CD14-positive monocyte (primary cell): Measurements from ENCODE around the gene TUBB. TPM values are rescaled to one million over a fixed set of nuclear protein-coding genes. Genes with fewer than 3 reads are reported as not detected.

ENCODE experiments used
- DNase-seq, 3 donors: peaks; one replicate each; pipeline ENCODE4 v3.0.0-alpha.2; 2011 to 2022
- H2AFZ ChIP-seq: 2 replicates; pipeline ENCODE4 v1.6.0; 2012; ENCODE audit warnings: mild to moderate bottlenecking, low read depth, low read length, inconsistent platforms; ENCODE audit not compliant: insufficient read depth, poor library complexity, severe bottlenecking
- H3K27ac ChIP-seq, 2 donors: 1 replicate in 1 of 2; 2 replicates in 1 of 2; pipeline ENCODE4 v1.5.1; 2012 to 2013; ENCODE audit warnings: low read length in 2 of 2, control low read depth in 1 of 2, inconsistent platforms in 1 of 2, low read depth in 1 of 2, mild to moderate bottlenecking in 1 of 2
- H3K27me3 ChIP-seq, 2 donors: one replicate each; pipeline versions ENCODE4 v1.6.0 to v1.6.1; 2011 to 2013; ENCODE audit warnings: low read length in 2 of 2; ENCODE audit not compliant: control insufficient read depth in 2 of 2, insufficient read depth in 2 of 2
- H3K36me3 ChIP-seq, 2 donors: replicated peaks in 1 of 2; 1 replicate in 1 of 2; 2 replicates in 1 of 2; pipeline versions ENCODE4 v1.5.1 to v1.6.1; 2012 to 2013; ENCODE audit warnings: low read length in 2 of 2, control low read depth in 1 of 2, inconsistent platforms in 1 of 2, mild to moderate bottlenecking in 1 of 2; ENCODE audit not compliant: insufficient read depth in 2 of 2, control insufficient read depth in 1 of 2
- H3K4me1 ChIP-seq, 2 donors: 1 replicate in 1 of 2; 2 replicates in 1 of 2; pipeline versions ENCODE4 v1.5.1 to v1.6.1; 2012 to 2013; ENCODE audit warnings: low read length in 2 of 2, control low read depth in 1 of 2, inconsistent platforms in 1 of 2, mild to moderate bottlenecking in 1 of 2, moderate library complexity in 1 of 2; ENCODE audit not compliant: insufficient read depth in 2 of 2, control insufficient read depth in 1 of 2
- H3K4me2 ChIP-seq: replicated peaks from 2 replicates; pipeline ENCODE3; 2012; ENCODE audit warnings: low read length, moderate library complexity, mild to moderate bottlenecking; ENCODE audit not compliant: poor library complexity, severe bottlenecking; ENCODE audit errors: extremely low read depth
- H3K4me3 ChIP-seq, 3 experiments: fragments of 200-600 bp in 1 of 3; sonication (generic) in 1 of 3; replicated peaks in 1 of 3; 1 replicate in 2 of 3; 2 replicates in 1 of 3; pipeline ENCODE4 v1.5.1; 2011 to 2013; ENCODE audit warnings: low read length in 3 of 3, mild to moderate bottlenecking in 3 of 3, control low read depth in 2 of 3, low read depth in 2 of 3, inconsistent platforms in 1 of 3, moderate library complexity in 1 of 3
- H3K79me2 ChIP-seq: 2 replicates; pipeline ENCODE4 v1.6.0; 2012; ENCODE audit warnings: mild to moderate bottlenecking, control low read depth, inconsistent platforms, low read length, moderate library complexity; ENCODE audit not compliant: insufficient read depth
- H3K9ac ChIP-seq: 2 replicates; pipeline ENCODE4 v1.6.0; 2017; ENCODE audit warnings: low read length, mild to moderate bottlenecking; ENCODE audit not compliant: insufficient read depth, poor library complexity, severe bottlenecking
- H3K9me3 ChIP-seq, 2 donors: replicated peaks in 1 of 2; 1 replicate in 1 of 2; 2 replicates in 1 of 2; pipeline versions ENCODE4 v1.5.1 to v1.6.1; 2012 to 2013; ENCODE audit warnings: low read length in 2 of 2, control low read depth in 1 of 2; ENCODE audit not compliant: control insufficient read depth in 1 of 2, insufficient read depth in 1 of 2
- H4K20me1 ChIP-seq: 2 replicates; pipeline ENCODE4 v1.6.0; 2012; ENCODE audit warnings: mild to moderate bottlenecking, low read length, control low read depth, moderate library complexity; ENCODE audit not compliant: insufficient read depth
- H3K27ac Mint-ChIP-seq, 7 donors: one replicate each; pipeline ENCODE4 v1.8.0; 2020; ENCODE audit warnings: mild to moderate bottlenecking in 7 of 7, mixed read lengths in 7 of 7, moderate library complexity in 6 of 7, inconsistent platforms in 2 of 7
- H3K27me3 Mint-ChIP-seq, 3 donors: one replicate each; pipeline ENCODE4 v1.8.0; 2021 to 2022; ENCODE audit warnings: low read depth in 3 of 3, mild to moderate bottlenecking in 3 of 3, mixed read lengths in 3 of 3, moderate library complexity in 3 of 3, inconsistent platforms in 1 of 3
- H3K36me3 Mint-ChIP-seq, 2 donors: one replicate each; pipeline ENCODE4 v1.8.0; 2020; ENCODE audit warnings: mixed read lengths in 2 of 2, inconsistent platforms in 1 of 2, mild to moderate bottlenecking in 1 of 2
- H3K4me1 Mint-ChIP-seq: one replicate; pipeline ENCODE4 v1.8.0; 2020; ENCODE audit warnings: mild to moderate bottlenecking, mixed read lengths
- H3K4me3 Mint-ChIP-seq, 2 donors: one replicate each; pipeline ENCODE4 v1.8.0; 2020; ENCODE audit warnings: mild to moderate bottlenecking in 2 of 2, mixed read lengths in 2 of 2, moderate library complexity in 1 of 2
- H3K9me3 Mint-ChIP-seq, 7 donors: one replicate each; pipeline ENCODE4 v1.8.0; 2020 to 2022; ENCODE audit warnings: mixed read lengths in 7 of 7, mild to moderate bottlenecking in 6 of 7, moderate library complexity in 6 of 7, inconsistent platforms in 2 of 7
- WGBS: methylation state at CpG from one replicate; pipeline ENCODE4 v1.1.5; 2013; ENCODE audit warnings: missing lambda C conversion rate; ENCODE audit not compliant: insufficient coverage; 5-methylcytosine and 5-hydroxymethylcytosine counted together
- intact Hi-C, 2 donors: fragments of 100-400 bp; cut with micrococcal nuclease; formaldehyde crosslinking; loops; one replicate each; pipeline versions ENCODE4 v1.15.0 to v1.15.1; 2023
- polyA plus RNA-seq, 3 donors: library from polyadenylated mRNA; depleted of rRNA in 1 of 3; unstranded in 2 of 3; stranded (reverse) in 1 of 3; fragments of 300-500 nt in 2 of 3; fragments of >200 nt in 1 of 3; fragmentation: Illumina TruSeq in 2 of 3; gene quantifications; 1 replicate in 2 of 3; 2 replicates in 1 of 3; pipeline ENCODE4 v1.2.3, GENCODE V29; 2012 to 2021
- TF ChIP-seq, protein P1 (sequence below): fragments of 200-600 bp; IDR thresholded peaks from one replicate; pipeline ENCODE4 v1.8.0; 2022; ENCODE audit warnings: antibody characterized with exemption, mild to moderate bottlenecking

Gene TUBB
- polyA plus RNA-seq, 3 donors = 48.4 to 130 (median 57.0) TPM

DNA sequence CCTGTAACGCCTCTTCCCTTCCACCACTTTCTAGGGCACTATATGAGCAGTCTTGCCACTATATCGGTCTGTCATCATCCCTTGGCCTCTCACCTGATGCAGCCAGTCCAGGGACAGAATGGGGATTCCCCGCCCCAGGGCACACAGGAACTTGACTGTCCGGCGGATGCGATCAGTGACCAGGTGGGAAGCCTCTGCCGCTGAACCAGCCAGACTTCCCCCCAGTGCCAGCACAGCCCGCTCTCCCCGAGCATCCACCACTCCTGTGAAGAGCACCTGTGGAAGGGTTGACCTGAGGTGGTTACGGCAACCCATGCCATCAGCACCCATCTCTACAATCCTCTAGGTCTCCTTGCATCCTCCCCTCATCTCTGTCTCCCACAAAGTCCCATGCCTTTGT is 17.1 kb upstream of the TUBB start:
- Histone ChIP-seq H3K79me2 (no peaks in the 10 kb centered on the region), H3K4me1 (peaks cover 22 to 23% of the 10 kb centered on the region in 2 donors), H2AFZ (no peak overlapping the region), H4K20me1 (no peaks in the 10 kb centered on the region), H3K36me3 (peaks cover 0 to 33% of the 10 kb centered on the region in 2 donors), H3K9me3 (no peaks in the 10 kb centered on the region), H3K27ac (no peak overlapping the region), H3K27me3 (no peaks in the 10 kb centered on the region), H3K4me2 (no peak overlapping the region), H3K4me3 (no peak overlapping the region), H3K9ac (no peak overlapping the region)
- 97% methylated on average over 6 of the region's 10 CpGs for WGBS
- H3K4me1 Mint-ChIP-seq = peaks cover 25% of the 10 kb centered on the region
- intact Hi-C loops = no loop called here
- H3K9me3 Mint-ChIP-seq = no peaks in the 10 kb centered on the region
- DNase-seq = no peak
- peaks cover 0 to 5% (median 1%) of the 10 kb centered on the region in 3 donors for H3K27me3 Mint-ChIP-seq
- H3K36me3 Mint-ChIP-seq = peaks cover 40 to 46% of the 10 kb centered on the region in 2 donors
- H3K27ac Mint-ChIP-seq = no peak overlapping the region
- H3K4me3 Mint-ChIP-seq = no peak overlapping the region
- TF ChIP-seq, protein P1, sequence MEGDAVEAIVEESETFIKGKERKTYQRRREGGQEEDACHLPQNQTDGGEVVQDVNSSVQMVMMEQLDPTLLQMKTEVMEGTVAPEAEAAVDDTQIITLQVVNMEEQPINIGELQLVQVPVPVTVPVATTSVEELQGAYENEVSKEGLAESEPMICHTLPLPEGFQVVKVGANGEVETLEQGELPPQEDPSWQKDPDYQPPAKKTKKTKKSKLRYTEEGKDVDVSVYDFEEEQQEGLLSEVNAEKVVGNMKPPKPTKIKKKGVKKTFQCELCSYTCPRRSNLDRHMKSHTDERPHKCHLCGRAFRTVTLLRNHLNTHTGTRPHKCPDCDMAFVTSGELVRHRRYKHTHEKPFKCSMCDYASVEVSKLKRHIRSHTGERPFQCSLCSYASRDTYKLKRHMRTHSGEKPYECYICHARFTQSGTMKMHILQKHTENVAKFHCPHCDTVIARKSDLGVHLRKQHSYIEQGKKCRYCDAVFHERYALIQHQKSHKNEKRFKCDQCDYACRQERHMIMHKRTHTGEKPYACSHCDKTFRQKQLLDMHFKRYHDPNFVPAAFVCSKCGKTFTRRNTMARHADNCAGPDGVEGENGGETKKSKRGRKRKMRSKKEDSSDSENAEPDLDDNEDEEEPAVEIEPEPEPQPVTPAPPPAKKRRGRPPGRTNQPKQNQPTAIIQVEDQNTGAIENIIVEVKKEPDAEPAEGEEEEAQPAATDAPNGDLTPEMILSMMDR = no peak

DNA sequence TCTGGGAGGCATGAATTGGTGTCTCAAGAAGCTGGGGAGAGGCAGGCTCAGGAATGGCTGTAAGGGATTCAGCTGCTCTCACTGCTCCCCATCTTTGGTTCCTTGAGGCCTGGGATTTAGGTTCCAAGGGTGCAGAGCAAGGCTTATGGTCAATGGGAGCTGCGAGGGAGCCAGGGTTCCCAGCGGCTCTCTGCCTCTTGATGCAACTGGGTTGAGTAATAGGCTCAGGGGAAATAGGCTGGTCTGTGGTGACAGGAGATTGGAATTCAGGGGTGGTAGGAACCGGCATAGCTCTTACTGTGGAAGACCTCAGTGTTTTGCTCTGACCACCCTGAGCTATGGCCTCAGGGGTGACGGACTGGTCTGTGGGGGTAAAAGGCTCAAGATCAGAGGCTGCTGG is 16.3 kb upstream of the TUBB start:
- no peaks in the 10 kb centered on the region for H3K9me3 ChIP-seq
- H3K9ac ChIP-seq = no peak overlapping the region
- Mint-ChIP-seq H3K4me1 (peaks cover 25% of the 10 kb centered on the region), H3K27me3 (peaks cover 0 to 5% (median 1%) of the 10 kb centered on the region in 3 donors), H3K4me3 (peak overlapping the region in 1 of 2 donors; percentile 52), H3K9me3 (no peaks in the 10 kb centered on the region), H3K36me3 (peaks cover 47 to 52% of the 10 kb centered on the region in 2 donors), H3K27ac (peak overlapping the region in 5 of 7 donors; percentile 2 to 42 (median 26))
- TF ChIP-seq, protein P1 = no peak
- H2AFZ ChIP-seq = peak overlapping the region; percentile 15
- WGBS = 21% methylated on average over 4 of the region's 4 CpGs
- H3K4me2 ChIP-seq = peak overlapping the region; percentile 15
- no peaks in the 10 kb centered on the region for H3K79me2 ChIP-seq
- no peaks in the 10 kb centered on the region for H3K27me3 ChIP-seq
- H4K20me1 ChIP-seq = no peaks in the 10 kb centered on the region
- H3K4me3 ChIP-seq = peak overlapping the region in 1 of 3 experiments; percentile 24
- intact Hi-C loops = no loop called here
- H3K27ac ChIP-seq = no peak overlapping the region
- peaks cover 22 to 23% of the 10 kb centered on the region in 2 donors for H3K4me1 ChIP-seq
- DNase-seq = peak in 2 of 3 donors; percentile 52 to 58
- H3K36me3 ChIP-seq = peaks cover 0 to 35% of the 10 kb centered on the region in 2 donors
